ENCODE data around the gene CEACAM21.

Gene CEACAM21

DNA sequence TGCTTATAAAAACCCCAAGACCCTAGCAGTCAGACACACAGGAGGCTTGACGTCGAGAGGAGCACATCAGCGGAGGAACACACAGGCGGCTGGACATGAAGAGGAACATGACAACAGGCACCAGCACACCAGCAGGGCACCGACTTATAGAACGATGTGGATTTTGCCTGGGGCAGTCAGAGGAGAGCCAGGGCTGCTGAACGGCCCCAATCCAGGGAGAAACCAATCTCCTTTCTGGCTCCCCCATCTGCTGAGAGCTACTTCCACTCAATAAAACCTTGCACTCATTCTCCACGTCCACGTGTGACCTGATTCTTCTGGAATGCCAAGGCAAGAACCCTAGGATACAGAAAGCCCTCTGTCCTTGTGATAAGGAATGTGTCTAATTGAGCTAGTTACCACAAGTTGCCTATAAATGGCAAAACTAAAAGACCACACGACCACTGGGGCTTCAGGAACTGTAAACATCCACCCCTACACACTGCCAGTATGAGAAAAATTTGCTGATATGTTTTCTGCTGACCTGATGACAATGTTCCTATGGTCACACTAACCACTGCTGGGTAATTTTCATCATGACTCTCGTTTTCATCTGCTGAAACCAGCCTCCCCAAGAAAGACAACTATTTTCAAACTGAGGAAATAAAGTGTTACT is 35.8 kb upstream of the CEACAM21 start:
- H3K4me1 ChIP-seq (ENCODE audit: control insufficient read depth, insufficient read depth, low read length) = no peaks in the 10 kb centered on the region
- peaks cover 4% of the 10 kb centered on the region for H3K27me3 ChIP-seq (ENCODE audit: control insufficient read depth, insufficient read depth, low read length)
- H3K36me3 ChIP-seq (ENCODE audit: control insufficient read depth, insufficient read depth, low read length) = no peaks in the 10 kb centered on the region
- no peaks in the 10 kb centered on the region for H3K9me3 ChIP-seq (ENCODE audit: control insufficient read depth, low read length)
- H3K9ac ChIP-seq (ENCODE audit: low read length) = no peak overlapping the region
- no peak overlapping the region for H3K4me3 ChIP-seq (ENCODE audit: low read length)

- Histone ChIP-seq H3K9ac (ENCODE audit: low read length) (no peak overlapping the region), H3K27me3 (ENCODE audit: control insufficient read depth, insufficient read depth, low read length) (peaks cover 4% of the 10 kb centered on the region), H3K9me3 (ENCODE audit: control insufficient read depth, low read length) (no peaks in the 10 kb centered on the region), H3K36me3 (ENCODE audit: control insufficient read depth, insufficient read depth, low read length) (no peaks in the 10 kb centered on the region), H3K4me1 (ENCODE audit: control insufficient read depth, insufficient read depth, low read length) (no peaks in the 10 kb centered on the region), H3K4me3 (ENCODE audit: low read length) (no peak overlapping the region)
These were observed 33.9 kb upstream of the CEACAM21 start for GRCh38 chr19:41541990-41542584.

DNA sequence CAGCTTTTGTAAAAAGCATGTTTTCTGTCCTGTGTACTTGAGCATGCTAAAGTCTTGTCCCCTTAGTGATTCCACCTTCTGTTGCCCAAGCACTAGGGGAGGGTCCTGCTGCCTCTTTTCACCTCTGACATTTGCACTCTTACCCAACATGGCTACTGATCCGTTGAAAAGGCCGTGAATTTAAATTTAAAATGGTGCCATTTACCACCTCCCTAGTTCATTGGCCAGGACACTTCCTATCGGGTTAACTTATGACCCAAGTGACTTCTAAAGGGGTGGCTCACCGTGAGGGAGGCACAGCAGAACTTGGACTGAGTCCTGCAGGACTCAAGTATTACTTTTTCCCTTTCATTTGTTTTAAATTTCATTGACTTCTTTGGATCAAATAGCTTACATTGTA is 33.3 kb upstream of the CEACAM21 start:
- H3K9me3 ChIP-seq (ENCODE audit: control insufficient read depth, low read length) = no peaks in the 10 kb centered on the region
- peaks cover 7% of the 10 kb centered on the region for H3K27me3 ChIP-seq (ENCODE audit: control insufficient read depth, insufficient read depth, low read length)
- no peaks in the 10 kb centered on the region for H3K36me3 ChIP-seq (ENCODE audit: control insufficient read depth, insufficient read depth, low read length)
- H3K9ac ChIP-seq (ENCODE audit: low read length) = no peak overlapping the region
- H3K4me1 ChIP-seq (ENCODE audit: control insufficient read depth, insufficient read depth, low read length) = no peaks in the 10 kb centered on the region
- no peak overlapping the region for H3K4me3 ChIP-seq (ENCODE audit: low read length)

DNA sequence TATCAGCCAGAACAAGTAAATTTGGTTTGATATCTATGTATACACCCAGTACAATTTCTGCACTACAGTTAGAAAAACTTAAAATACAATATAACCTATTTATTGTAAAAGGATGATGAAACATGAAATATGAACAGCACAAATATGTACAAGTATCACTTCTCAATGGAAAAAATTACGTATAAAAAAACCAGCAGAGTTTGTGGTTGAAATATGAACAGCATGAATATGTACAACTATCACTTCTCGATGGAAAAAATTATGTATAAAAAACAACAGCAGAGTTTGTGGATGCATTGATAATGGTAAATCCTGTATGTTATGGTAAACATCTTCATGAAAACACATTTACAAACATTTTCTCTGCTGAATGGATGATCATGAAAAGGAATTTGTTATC is 32.4 kb upstream of the CEACAM21 start:
- no peaks in the 10 kb centered on the region for H3K4me1 ChIP-seq (ENCODE audit: control insufficient read depth, insufficient read depth, low read length)

GRCh38 chr19:41545547-41545946 is 30.4 kb upstream of the CEACAM21 start:
- H3K36me3 ChIP-seq (ENCODE audit: control insufficient read depth, insufficient read depth, low read length) = no peaks in the 10 kb centered on the region
- H3K27me3 ChIP-seq (ENCODE audit: control insufficient read depth, insufficient read depth, low read length) = peaks cover 16% of the 10 kb centered on the region
- H3K4me1 ChIP-seq (ENCODE audit: control insufficient read depth, insufficient read depth, low read length) = no peaks in the 10 kb centered on the region
- H3K4me3 ChIP-seq (ENCODE audit: low read length) = no peak overlapping the region
- no peak overlapping the region for H3K9ac ChIP-seq (ENCODE audit: low read length)
- H3K9me3 ChIP-seq (ENCODE audit: control insufficient read depth, low read length) = no peaks in the 10 kb centered on the region

More for the DNA sequence above, 32.4 kb upstream of the CEACAM21 start:
- Histone ChIP-seq H3K36me3 (ENCODE audit: control insufficient read depth, insufficient read depth, low read length) (no peaks in the 10 kb centered on the region), H3K9me3 (ENCODE audit: control insufficient read depth, low read length) (no peaks in the 10 kb centered on the region), H3K4me3 (ENCODE audit: low read length) (no peak overlapping the region), H3K9ac (ENCODE audit: low read length) (no peak overlapping the region), H3K27me3 (ENCODE audit: control insufficient read depth, insufficient read depth, low read length) (peaks cover 9% of the 10 kb centered on the region)

GRCh38 chr19:41546386-41546789 is 29.6 kb upstream of the CEACAM21 start:
- H3K27me3 ChIP-seq (ENCODE audit: control insufficient read depth, insufficient read depth, low read length) = peaks cover 16% of the 10 kb centered on the region
- no peaks in the 10 kb centered on the region for H3K4me1 ChIP-seq (ENCODE audit: control insufficient read depth, insufficient read depth, low read length)
- H3K9ac ChIP-seq (ENCODE audit: low read length) = no peak overlapping the region
- H3K4me3 ChIP-seq (ENCODE audit: low read length) = no peak overlapping the region
- no peaks in the 10 kb centered on the region for H3K9me3 ChIP-seq (ENCODE audit: control insufficient read depth, low read length)
- no peaks in the 10 kb centered on the region for H3K36me3 ChIP-seq (ENCODE audit: control insufficient read depth, insufficient read depth, low read length)

- Histone ChIP-seq H3K4me3 (ENCODE audit: low read length) (no peak overlapping the region), H3K9me3 (ENCODE audit: control insufficient read depth, low read length) (no peaks in the 10 kb centered on the region), H3K36me3 (ENCODE audit: control insufficient read depth, insufficient read depth, low read length) (no peaks in the 10 kb centered on the region), H3K9ac (ENCODE audit: low read length) (no peak overlapping the region), H3K27me3 (ENCODE audit: control insufficient read depth, insufficient read depth, low read length) (peaks cover 16% of the 10 kb centered on the region), H3K4me1 (ENCODE audit: control insufficient read depth, insufficient read depth, low read length) (no peaks in the 10 kb centered on the region)
These were observed 29.0 kb upstream of the CEACAM21 start for GRCh38 chr19:41546961-41547360.

DNA sequence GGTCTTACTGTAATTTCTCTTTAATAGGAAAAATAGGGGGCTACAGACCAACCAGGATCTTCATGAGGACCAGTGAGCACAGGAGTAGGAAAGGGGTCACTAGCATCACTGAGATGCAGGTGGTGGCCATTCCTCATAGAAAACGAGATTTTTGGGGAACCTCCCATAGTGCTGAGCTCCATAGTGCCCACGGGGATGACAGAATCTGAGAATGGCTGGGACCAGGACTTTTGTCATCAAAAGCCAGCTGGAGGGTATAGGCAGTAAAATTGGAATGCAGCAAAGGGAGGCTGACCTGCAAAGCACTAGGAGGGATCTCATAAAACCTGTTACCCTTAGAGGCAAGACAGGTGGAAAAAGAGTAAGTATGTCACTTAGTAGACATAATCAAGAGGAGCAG is 28.4 kb upstream of the CEACAM21 start:
- H3K9me3 ChIP-seq (ENCODE audit: control insufficient read depth, low read length) = no peaks in the 10 kb centered on the region
- no peak overlapping the region for H3K9ac ChIP-seq (ENCODE audit: low read length)
- H3K4me3 ChIP-seq (ENCODE audit: low read length) = no peak overlapping the region
- no peaks in the 10 kb centered on the region for H3K4me1 ChIP-seq (ENCODE audit: control insufficient read depth, insufficient read depth, low read length)
- H3K36me3 ChIP-seq (ENCODE audit: control insufficient read depth, insufficient read depth, low read length) = no peaks in the 10 kb centered on the region
- H3K27me3 ChIP-seq (ENCODE audit: control insufficient read depth, insufficient read depth, low read length) = peaks cover 12% of the 10 kb centered on the region

DNA sequence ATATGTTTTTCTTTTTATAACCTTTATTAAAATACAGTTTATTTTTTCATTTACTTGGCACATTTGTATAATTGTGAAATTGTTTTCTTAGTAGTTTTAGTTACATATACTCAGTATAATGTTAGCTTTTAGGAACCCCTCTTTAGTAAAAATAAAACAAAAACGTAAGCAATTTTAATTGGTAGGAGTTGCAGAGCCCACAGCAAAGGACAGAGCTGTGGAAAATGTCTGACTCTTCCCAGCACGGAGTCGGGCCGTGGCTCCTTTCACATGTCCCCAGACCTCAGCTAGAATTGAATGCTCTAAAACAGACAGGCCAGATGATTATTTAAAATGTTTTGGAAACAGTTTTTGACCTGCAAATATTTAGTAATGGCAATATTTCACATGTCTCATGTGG is 27.9 kb upstream of the CEACAM21 start:
- no peak overlapping the region for H3K4me3 ChIP-seq (ENCODE audit: low read length)
- H3K9me3 ChIP-seq (ENCODE audit: control insufficient read depth, low read length) = no peaks in the 10 kb centered on the region
- H3K4me1 ChIP-seq (ENCODE audit: control insufficient read depth, insufficient read depth, low read length) = no peaks in the 10 kb centered on the region
- no peak overlapping the region for H3K9ac ChIP-seq (ENCODE audit: low read length)
- no peaks in the 10 kb centered on the region for H3K36me3 ChIP-seq (ENCODE audit: control insufficient read depth, insufficient read depth, low read length)
- H3K27me3 ChIP-seq (ENCODE audit: control insufficient read depth, insufficient read depth, low read length) = peaks cover 12% of the 10 kb centered on the region

DNA sequence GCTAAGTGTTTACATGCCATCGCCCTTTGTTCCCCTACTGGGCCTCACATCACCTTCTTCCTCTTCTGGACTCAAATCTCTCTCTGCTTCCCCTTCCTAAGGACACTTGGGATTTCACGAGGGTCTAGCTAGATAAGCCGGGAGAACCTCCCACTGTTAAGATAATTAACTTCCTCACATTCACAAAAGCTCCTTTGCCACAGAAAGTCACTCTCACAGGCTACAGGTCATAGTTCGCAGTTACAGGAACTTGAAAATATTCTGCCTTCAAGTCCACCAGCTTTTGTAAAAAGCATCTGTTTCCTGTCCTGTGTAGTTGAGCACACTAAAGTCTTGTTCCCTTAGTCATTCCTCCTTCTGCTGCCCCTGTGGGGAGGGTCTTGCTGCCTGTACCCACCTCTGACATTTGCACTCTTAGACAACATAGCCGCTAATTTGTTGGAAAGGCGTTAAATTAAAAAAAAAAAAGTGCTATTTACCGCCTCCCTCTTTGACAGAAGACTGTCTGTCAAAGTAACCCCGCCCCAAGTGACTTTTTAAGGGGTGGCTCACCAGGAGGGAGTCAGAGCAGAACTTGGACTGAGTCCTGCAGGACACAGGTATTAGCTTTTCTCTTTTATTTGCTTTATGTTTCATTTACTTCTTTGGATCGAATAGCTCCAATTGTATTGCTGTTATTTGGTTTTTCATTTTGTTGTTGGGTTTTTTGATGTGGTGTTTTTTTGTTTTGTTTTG is 26.8 kb upstream of the CEACAM21 start:
- Histone ChIP-seq H3K27me3 (ENCODE audit: control insufficient read depth, insufficient read depth, low read length) (peaks cover 12% of the 10 kb centered on the region), H3K4me3 (ENCODE audit: low read length) (no peak overlapping the region), H3K9me3 (ENCODE audit: control insufficient read depth, low read length) (no peaks in the 10 kb centered on the region)

GRCh38 chr19:41549884-41550283 is 26.1 kb upstream of the CEACAM21 start:
- Histone ChIP-seq H3K4me1 (ENCODE audit: control insufficient read depth, insufficient read depth, low read length) (no peaks in the 10 kb centered on the region), H3K9ac (ENCODE audit: low read length) (no peak overlapping the region), H3K36me3 (ENCODE audit: control insufficient read depth, insufficient read depth, low read length) (no peaks in the 10 kb centered on the region), H3K9me3 (ENCODE audit: control insufficient read depth, low read length) (no peaks in the 10 kb centered on the region), H3K4me3 (ENCODE audit: low read length) (no peak overlapping the region), H3K27me3 (ENCODE audit: control insufficient read depth, insufficient read depth, low read length) (peaks cover 12% of the 10 kb centered on the region)

More for the DNA sequence above, 26.8 kb upstream of the CEACAM21 start:
- H3K4me1 ChIP-seq (ENCODE audit: control insufficient read depth, insufficient read depth, low read length) = no peaks in the 10 kb centered on the region
- no peak overlapping the region for H3K9ac ChIP-seq (ENCODE audit: low read length)
- no peaks in the 10 kb centered on the region for H3K36me3 ChIP-seq (ENCODE audit: control insufficient read depth, insufficient read depth, low read length)

DNA sequence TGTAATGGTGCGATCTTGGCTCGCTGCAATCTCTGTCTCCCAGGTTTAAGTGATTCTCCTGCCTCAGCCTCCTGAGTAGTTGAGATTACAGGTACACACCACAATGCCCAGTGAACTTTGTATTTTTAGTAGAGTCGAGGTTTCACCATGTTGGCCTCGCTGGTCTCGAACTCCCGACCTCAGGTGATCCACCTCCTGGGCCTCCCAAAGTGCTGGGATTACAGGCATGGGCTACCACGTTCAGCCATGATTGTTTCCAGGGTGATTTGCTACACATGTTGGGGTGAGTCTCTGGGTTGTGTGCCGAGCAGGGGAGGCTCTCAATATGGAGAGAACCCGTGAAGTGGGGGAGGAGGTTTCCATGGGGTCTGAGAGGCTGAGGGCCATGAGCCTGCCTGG is 24.8 kb upstream of the CEACAM21 start:
- Histone ChIP-seq H3K9ac (ENCODE audit: low read length) (no peak overlapping the region), H3K4me3 (ENCODE audit: low read length) (no peak overlapping the region)

More for the DNA sequence above, 24.8 kb upstream of the CEACAM21 start:
- no peaks in the 10 kb centered on the region for H3K4me1 ChIP-seq (ENCODE audit: control insufficient read depth, insufficient read depth, low read length)
- no peaks in the 10 kb centered on the region for H3K9me3 ChIP-seq (ENCODE audit: control insufficient read depth, low read length)
- H3K36me3 ChIP-seq (ENCODE audit: control insufficient read depth, insufficient read depth, low read length) = no peaks in the 10 kb centered on the region
- peaks cover 19% of the 10 kb centered on the region for H3K27me3 ChIP-seq (ENCODE audit: control insufficient read depth, insufficient read depth, low read length)
